Endodermal cell (in vitro differentiated cells): Measurements from ENCODE around the gene KIFC3. TPM values are rescaled to one million over a fixed set of nuclear protein-coding genes. Genes with fewer than 3 reads are reported as not detected.

Experiments
- DNase-seq: peaks from one replicate; pipeline ENCODE4 v3.0.0-alpha.2; 2017
- H3K27ac ChIP-seq: 2 replicates; pipeline ENCODE4 v1.5.1; 2013; ENCODE audit warnings: mild to moderate bottlenecking, low read depth, low read length, moderate library complexity
- H3K27me3 ChIP-seq: 2 replicates; pipeline ENCODE4 v1.6.1; 2013; ENCODE audit warnings: mild to moderate bottlenecking, low read length, moderate library complexity; ENCODE audit not compliant: insufficient read depth, control insufficient read depth, poor library complexity, severe bottlenecking
- H3K36me3 ChIP-seq: 2 replicates; pipeline ENCODE4 v1.7.0; 2013; ENCODE audit warnings: mild to moderate bottlenecking, low read length, moderate library complexity; ENCODE audit not compliant: control insufficient read depth, insufficient read depth
- H3K4me1 ChIP-seq: one replicate; pipeline ENCODE4 v1.7.0; 2013; ENCODE audit warnings: low read length; ENCODE audit not compliant: control insufficient read depth, insufficient read depth
- H3K4me3 ChIP-seq: 2 replicates; pipeline ENCODE4 v1.5.1; 2013; ENCODE audit warnings: mild to moderate bottlenecking, low read length, moderate library complexity
- H3K9ac ChIP-seq: 2 replicates; pipeline ENCODE4 v1.6.1; 2013; ENCODE audit warnings: mild to moderate bottlenecking, low read length, moderate library complexity; ENCODE audit not compliant: poor library complexity, severe bottlenecking; ENCODE audit errors: extremely low read depth
- H3K9me3 ChIP-seq: 2 replicates; pipeline ENCODE4 v1.6.1; 2013; ENCODE audit warnings: mild to moderate bottlenecking, low read length, moderate library complexity; ENCODE audit not compliant: control insufficient read depth
- H3K27ac Mint-ChIP-seq: 2 replicates; pipeline ENCODE4 v1.8.0; 2020; ENCODE audit warnings: mixed read lengths
- H3K27me3 Mint-ChIP-seq: 2 replicates; pipeline ENCODE4 v1.8.0; 2021; ENCODE audit warnings: mild to moderate bottlenecking, mixed read lengths; ENCODE audit not compliant: insufficient read depth
- H3K36me3 Mint-ChIP-seq: 2 replicates; pipeline ENCODE4 v1.8.0; 2020; ENCODE audit warnings: low read depth, mixed read lengths
- H3K4me1 Mint-ChIP-seq: 2 replicates; pipeline ENCODE4 v1.8.0; 2020; ENCODE audit warnings: mixed read lengths
- H3K4me3 Mint-ChIP-seq: 2 replicates; pipeline ENCODE4 v1.8.0; 2020; ENCODE audit warnings: mild to moderate bottlenecking, moderate library complexity, mixed read lengths
- H3K9me3 Mint-ChIP-seq: 2 replicates; pipeline ENCODE4 v1.8.0; 2020; ENCODE audit warnings: mild to moderate bottlenecking, mixed read lengths
- CTCF ChIP-seq: fragments of 200-600 bp; sonication (generic); conservative IDR thresholded peaks from 2 replicates; pipeline ENCODE4 v1.5.0; 2021; ENCODE audit warnings: antibody characterized with exemption, mild to moderate bottlenecking
- WGBS, 2 experiments: methylation state at CpG; one replicate each; pipeline versions ENCODE4 v1.1.5 to v1.1.7; 2013; ENCODE audit warnings: missing lambda C conversion rate in 2 of 2, mixed read lengths in 1 of 2; ENCODE audit not compliant: insufficient coverage in 1 of 2, insufficient read length in 1 of 2; 5-methylcytosine and 5-hydroxymethylcytosine counted together
- total RNA-seq, 2 donors: library from RNA; stranded (reverse); fragmentation: NEBNext Ultra II Directional in 1 of 2; extraction: Animal tissue kit (Norgen Biotek cat#: 25700) in 1 of 2; gene quantifications; 2 replicates in 1 of 2; 3 replicates in 1 of 2; pipeline ENCODE4 v1.2.1, GENCODE V29; 2021

KIFC3 gene
- total RNA-seq, 2 donors from 2014 or later: 39.2 to 39.3 TPM

- DNase-seq: peak; percentile 100
- Histone ChIP-seq H3K9me3 (no peaks in the 10 kb centered on the region), H3K4me1 (peaks cover 5% of the 10 kb centered on the region), H3K4me3 (peak overlapping the region; percentile 96), H3K27me3 (no peaks in the 10 kb centered on the region), H3K9ac (peak overlapping the region; percentile 95), H3K27ac (peak overlapping the region; percentile 88), H3K36me3 (peaks cover 4% of the 10 kb centered on the region)
- Mint-ChIP-seq H3K9me3 (peaks cover 13% of the 10 kb centered on the region), H3K4me1 (peaks cover 18% of the 10 kb centered on the region), H3K27me3 (no peaks in the 10 kb centered on the region), H3K27ac (peak overlapping the region; percentile 98), H3K36me3 (peaks cover 6% of the 10 kb centered on the region), H3K4me3 (peak overlapping the region; percentile 83)
- WGBS, 2 experiments: 2 to 5% methylated on average over 32 to 45 of the region's 45 CpGs
- TF ChIP-seq CTCF: no peak
These were observed 67.2 kb downstream of the KIFC3 start for GRCh38 chr16:57734925-57735754.

GRCh38 chr16:57734308-57734924 lies 67.9 kb downstream of the KIFC3 start:
- 72 to 75% methylated on average over 14 to 20 of the region's 20 CpGs for WGBS, 2 experiments
- TF ChIP-seq CTCF: no peak
- peak overlapping the region; percentile 96 for H3K4me3 ChIP-seq
- peaks cover 6% of the 10 kb centered on the region for H3K36me3 Mint-ChIP-seq
- no peaks in the 10 kb centered on the region for H3K27me3 ChIP-seq
- no peak for DNase-seq
- H3K36me3 ChIP-seq: peaks cover 4% of the 10 kb centered on the region
- H3K4me3 Mint-ChIP-seq: peak overlapping the region; percentile 83
- H3K27ac Mint-ChIP-seq: peak overlapping the region; percentile 98
- peaks cover 13% of the 10 kb centered on the region for H3K9me3 Mint-ChIP-seq
- H3K4me1 ChIP-seq: peaks cover 5% of the 10 kb centered on the region
- peak overlapping the region; percentile 88 for H3K27ac ChIP-seq
- H3K27me3 Mint-ChIP-seq: no peaks in the 10 kb centered on the region
- H3K9ac ChIP-seq: peak overlapping the region; percentile 95
- no peaks in the 10 kb centered on the region for H3K9me3 ChIP-seq
- H3K4me1 Mint-ChIP-seq: peaks cover 18% of the 10 kb centered on the region

GRCh38 chr16:57732714-57733113 lies 69.6 kb downstream of the KIFC3 start:
- Histone ChIP-seq H3K4me3 (no peak overlapping the region), H3K27me3 (no peaks in the 10 kb centered on the region), H3K4me1 (peaks cover 5% of the 10 kb centered on the region), H3K36me3 (no peaks in the 10 kb centered on the region), H3K9ac (no peak overlapping the region), H3K27ac (no peak overlapping the region), H3K9me3 (no peaks in the 10 kb centered on the region)
- no peak for TF ChIP-seq CTCF
- Mint-ChIP-seq H3K27ac (no peak overlapping the region), H3K36me3 (peaks cover 6% of the 10 kb centered on the region), H3K4me1 (peaks cover 18% of the 10 kb centered on the region), H3K9me3 (peaks cover 13% of the 10 kb centered on the region), H3K27me3 (no peaks in the 10 kb centered on the region), H3K4me3 (no peak overlapping the region)
- WGBS, 2 experiments: 89 to 100% methylated on average over 1 to 2 of the region's 2 CpGs
- DNase-seq: no peak
